SW 1271 (cell line): ENCODE measurements around the gene ELK3.
"Not testable (repeated sequence)": the region's sequence is repeated elsewhere in the genome, so short reads cannot be mapped to it uniquely, and the experiment has no call there.

Experiments
- DNase-seq, 2 experiments: peaks; one replicate each; lab custom pipeline; 2025; lab: John Stamatoyannopoulos, UW

ELK3 gene

DNA sequence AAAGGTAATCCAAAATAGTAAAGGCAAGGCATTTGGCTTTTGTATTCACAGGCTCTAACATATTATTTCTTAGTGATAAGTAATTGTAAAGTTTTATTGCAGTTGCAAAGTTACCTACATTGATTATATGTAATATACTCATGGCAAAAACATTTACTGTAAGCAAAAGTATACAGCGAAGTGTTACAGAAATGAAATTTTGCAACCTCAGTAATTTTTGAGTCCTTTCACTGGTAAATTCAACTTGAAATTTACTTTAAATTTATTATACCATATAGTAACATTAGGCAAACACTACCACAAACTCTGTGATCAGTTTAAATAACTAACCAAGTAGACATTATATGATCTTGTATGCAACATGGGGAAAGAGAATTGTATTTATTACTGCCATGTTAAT lies 117.0 kb downstream of the ELK3 start:
- DNase-seq, result no peak

DNA sequence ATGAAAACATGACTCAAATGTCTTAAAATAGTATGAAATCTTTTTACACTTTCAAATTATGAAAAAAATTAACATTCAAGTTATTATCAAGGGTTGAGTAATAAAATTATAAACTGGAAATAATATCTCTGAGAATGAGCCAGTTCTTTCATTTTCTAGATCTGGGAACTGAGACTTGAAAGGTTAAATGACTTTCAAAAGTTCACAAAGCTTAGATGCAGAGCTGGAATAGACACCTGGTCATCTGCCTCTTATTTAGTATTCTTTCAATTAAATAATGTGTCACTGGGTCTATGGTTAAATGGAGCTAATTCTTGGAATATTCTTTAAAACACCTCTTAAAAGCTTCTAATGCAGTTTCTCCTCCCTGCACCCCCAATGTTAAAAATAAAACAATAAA lies 119.4 kb downstream of the ELK3 start:
- DNase-seq, result no peak

- DNase-seq, result no peak
Measured at GRCh38 chr12:96314723-96315122, 120.5 kb downstream of the ELK3 start.

DNA sequence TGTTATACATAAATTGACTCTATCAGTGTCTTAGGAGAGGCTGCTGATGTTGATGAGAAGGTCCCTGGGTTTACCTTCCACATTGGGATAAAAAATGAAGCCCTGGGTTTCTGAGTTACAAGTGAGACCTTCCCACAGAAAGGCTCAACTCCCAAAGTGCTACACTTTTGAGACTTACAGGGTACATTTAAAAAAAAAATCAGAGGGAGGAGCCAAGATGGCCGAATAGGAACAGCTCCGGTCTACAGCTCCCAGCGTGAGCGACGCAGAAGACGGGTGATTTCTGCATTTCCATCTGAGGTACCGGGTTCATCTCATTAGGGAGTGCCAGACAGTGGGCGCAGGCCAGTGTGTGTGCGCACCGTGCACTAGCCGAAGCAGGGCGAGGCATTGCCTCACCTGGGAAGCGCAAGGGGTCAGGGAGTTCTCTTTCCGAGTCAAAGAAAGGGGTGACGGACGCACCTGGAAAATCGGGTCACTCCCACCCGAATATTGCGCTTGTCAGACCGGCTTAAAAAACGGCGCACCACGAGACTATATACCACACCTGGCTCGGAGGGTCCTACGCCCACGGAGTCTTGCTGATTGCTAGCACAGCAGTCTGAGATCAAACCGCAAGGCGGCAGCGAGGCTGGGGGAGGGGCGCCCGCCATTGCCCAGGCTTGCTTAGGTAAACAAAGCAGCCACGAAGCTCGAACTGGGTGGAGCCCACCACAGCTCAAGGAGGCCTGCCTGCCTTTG lies 121.7 kb downstream of the ELK3 start:
- peak in 1 of 2 experiments; percentile 38 for DNase-seq

- not testable (repeated sequence) for DNase-seq
Measured at GRCh38 chr12:96317801-96318200, 123.6 kb downstream of the ELK3 start.
